ENCODE data around the gene ADSS1.

DNA sequence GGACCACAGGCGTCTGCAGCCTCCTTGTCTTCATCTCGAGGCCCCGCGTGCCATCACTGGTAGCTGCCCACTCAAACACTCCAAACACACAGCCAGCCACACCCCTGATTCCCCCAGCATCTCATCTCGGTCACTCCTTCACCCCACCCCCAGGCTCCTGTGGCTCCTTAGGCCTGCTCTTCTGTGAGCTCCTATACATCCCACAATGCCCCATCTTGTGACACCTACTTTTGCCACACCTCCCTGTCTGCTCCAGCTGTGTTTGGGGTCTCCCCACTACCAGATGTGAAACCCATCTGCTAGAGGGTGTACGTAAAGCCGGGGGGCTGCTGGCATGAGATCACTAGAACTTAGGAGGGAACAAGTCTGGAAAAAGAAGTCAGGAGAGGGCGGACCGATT lies 67.4 kb downstream of the ADSS1 start:
- TF ChIP-seq, protein P1, sequence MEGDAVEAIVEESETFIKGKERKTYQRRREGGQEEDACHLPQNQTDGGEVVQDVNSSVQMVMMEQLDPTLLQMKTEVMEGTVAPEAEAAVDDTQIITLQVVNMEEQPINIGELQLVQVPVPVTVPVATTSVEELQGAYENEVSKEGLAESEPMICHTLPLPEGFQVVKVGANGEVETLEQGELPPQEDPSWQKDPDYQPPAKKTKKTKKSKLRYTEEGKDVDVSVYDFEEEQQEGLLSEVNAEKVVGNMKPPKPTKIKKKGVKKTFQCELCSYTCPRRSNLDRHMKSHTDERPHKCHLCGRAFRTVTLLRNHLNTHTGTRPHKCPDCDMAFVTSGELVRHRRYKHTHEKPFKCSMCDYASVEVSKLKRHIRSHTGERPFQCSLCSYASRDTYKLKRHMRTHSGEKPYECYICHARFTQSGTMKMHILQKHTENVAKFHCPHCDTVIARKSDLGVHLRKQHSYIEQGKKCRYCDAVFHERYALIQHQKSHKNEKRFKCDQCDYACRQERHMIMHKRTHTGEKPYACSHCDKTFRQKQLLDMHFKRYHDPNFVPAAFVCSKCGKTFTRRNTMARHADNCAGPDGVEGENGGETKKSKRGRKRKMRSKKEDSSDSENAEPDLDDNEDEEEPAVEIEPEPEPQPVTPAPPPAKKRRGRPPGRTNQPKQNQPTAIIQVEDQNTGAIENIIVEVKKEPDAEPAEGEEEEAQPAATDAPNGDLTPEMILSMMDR (IDR thresholded peaks at IDR 0.05): no peak
- no peak for TF ChIP-seq POLR2A (IDR thresholded peaks at IDR 0.05)

All from esophagus squamous epithelium (tissue), 4 donors.